CD14-positive monocyte (primary cell): Measurements from ENCODE around the gene EPHX1. TPM values are rescaled to one million over a fixed set of nuclear protein-coding genes. Genes with fewer than 3 reads are reported as not detected.

Experiments used
- DNase-seq, 3 donors: peaks; one replicate each; pipeline ENCODE4 v3.0.0-alpha.2; 2011 to 2022
- H2AFZ ChIP-seq: 2 replicates; pipeline ENCODE4 v1.6.0; 2012; ENCODE audit warnings: mild to moderate bottlenecking, low read depth, low read length, inconsistent platforms; ENCODE audit not compliant: insufficient read depth, poor library complexity, severe bottlenecking
- H3K27ac ChIP-seq, 2 donors: 1 replicate in 1 of 2; 2 replicates in 1 of 2; pipeline ENCODE4 v1.5.1; 2012 to 2013; ENCODE audit warnings: low read length in 2 of 2, control low read depth in 1 of 2, inconsistent platforms in 1 of 2, low read depth in 1 of 2, mild to moderate bottlenecking in 1 of 2
- H3K27me3 ChIP-seq, 2 donors: one replicate each; pipeline versions ENCODE4 v1.6.0 to v1.6.1; 2011 to 2013; ENCODE audit warnings: low read length in 2 of 2; ENCODE audit not compliant: control insufficient read depth in 2 of 2, insufficient read depth in 2 of 2
- H3K36me3 ChIP-seq, 2 donors: replicated peaks in 1 of 2; 1 replicate in 1 of 2; 2 replicates in 1 of 2; pipeline versions ENCODE4 v1.5.1 to v1.6.1; 2012 to 2013; ENCODE audit warnings: low read length in 2 of 2, control low read depth in 1 of 2, inconsistent platforms in 1 of 2, mild to moderate bottlenecking in 1 of 2; ENCODE audit not compliant: insufficient read depth in 2 of 2, control insufficient read depth in 1 of 2
- H3K4me1 ChIP-seq, 2 donors: 1 replicate in 1 of 2; 2 replicates in 1 of 2; pipeline versions ENCODE4 v1.5.1 to v1.6.1; 2012 to 2013; ENCODE audit warnings: low read length in 2 of 2, control low read depth in 1 of 2, inconsistent platforms in 1 of 2, mild to moderate bottlenecking in 1 of 2, moderate library complexity in 1 of 2; ENCODE audit not compliant: insufficient read depth in 2 of 2, control insufficient read depth in 1 of 2
- H3K4me2 ChIP-seq: replicated peaks from 2 replicates; pipeline ENCODE3; 2012; ENCODE audit warnings: low read length, moderate library complexity, mild to moderate bottlenecking; ENCODE audit not compliant: poor library complexity, severe bottlenecking; ENCODE audit errors: extremely low read depth
- H3K4me3 ChIP-seq, 3 experiments: fragments of 200-600 bp in 1 of 3; sonication (generic) in 1 of 3; replicated peaks in 1 of 3; 1 replicate in 2 of 3; 2 replicates in 1 of 3; pipeline ENCODE4 v1.5.1; 2011 to 2013; ENCODE audit warnings: low read length in 3 of 3, mild to moderate bottlenecking in 3 of 3, control low read depth in 2 of 3, low read depth in 2 of 3, inconsistent platforms in 1 of 3, moderate library complexity in 1 of 3
- H3K79me2 ChIP-seq: 2 replicates; pipeline ENCODE4 v1.6.0; 2012; ENCODE audit warnings: mild to moderate bottlenecking, control low read depth, inconsistent platforms, low read length, moderate library complexity; ENCODE audit not compliant: insufficient read depth
- H3K9ac ChIP-seq: 2 replicates; pipeline ENCODE4 v1.6.0; 2017; ENCODE audit warnings: low read length, mild to moderate bottlenecking; ENCODE audit not compliant: insufficient read depth, poor library complexity, severe bottlenecking
- H3K9me3 ChIP-seq, 2 donors: replicated peaks in 1 of 2; 1 replicate in 1 of 2; 2 replicates in 1 of 2; pipeline versions ENCODE4 v1.5.1 to v1.6.1; 2012 to 2013; ENCODE audit warnings: low read length in 2 of 2, control low read depth in 1 of 2; ENCODE audit not compliant: control insufficient read depth in 1 of 2, insufficient read depth in 1 of 2
- H4K20me1 ChIP-seq: 2 replicates; pipeline ENCODE4 v1.6.0; 2012; ENCODE audit warnings: mild to moderate bottlenecking, low read length, control low read depth, moderate library complexity; ENCODE audit not compliant: insufficient read depth
- H3K27ac Mint-ChIP-seq, 7 donors: one replicate each; pipeline ENCODE4 v1.8.0; 2020; ENCODE audit warnings: mild to moderate bottlenecking in 7 of 7, mixed read lengths in 7 of 7, moderate library complexity in 6 of 7, inconsistent platforms in 2 of 7
- H3K27me3 Mint-ChIP-seq, 3 donors: one replicate each; pipeline ENCODE4 v1.8.0; 2021 to 2022; ENCODE audit warnings: low read depth in 3 of 3, mild to moderate bottlenecking in 3 of 3, mixed read lengths in 3 of 3, moderate library complexity in 3 of 3, inconsistent platforms in 1 of 3
- H3K36me3 Mint-ChIP-seq, 2 donors: one replicate each; pipeline ENCODE4 v1.8.0; 2020; ENCODE audit warnings: mixed read lengths in 2 of 2, inconsistent platforms in 1 of 2, mild to moderate bottlenecking in 1 of 2
- H3K4me1 Mint-ChIP-seq: one replicate; pipeline ENCODE4 v1.8.0; 2020; ENCODE audit warnings: mild to moderate bottlenecking, mixed read lengths
- H3K4me3 Mint-ChIP-seq, 2 donors: one replicate each; pipeline ENCODE4 v1.8.0; 2020; ENCODE audit warnings: mild to moderate bottlenecking in 2 of 2, mixed read lengths in 2 of 2, moderate library complexity in 1 of 2
- H3K9me3 Mint-ChIP-seq, 7 donors: one replicate each; pipeline ENCODE4 v1.8.0; 2020 to 2022; ENCODE audit warnings: mixed read lengths in 7 of 7, mild to moderate bottlenecking in 6 of 7, moderate library complexity in 6 of 7, inconsistent platforms in 2 of 7
- CTCF ChIP-seq: fragments of 200-600 bp; IDR thresholded peaks from one replicate; pipeline ENCODE4 v1.8.0; 2022; ENCODE audit warnings: antibody characterized with exemption, mild to moderate bottlenecking
- WGBS: methylation state at CpG from one replicate; pipeline ENCODE4 v1.1.5; 2013; ENCODE audit warnings: missing lambda C conversion rate; ENCODE audit not compliant: insufficient coverage; 5-methylcytosine and 5-hydroxymethylcytosine counted together
- intact Hi-C, 2 donors: fragments of 100-400 bp; cut with micrococcal nuclease; formaldehyde crosslinking; loops; one replicate each; pipeline versions ENCODE4 v1.15.0 to v1.15.1; 2023
- polyA plus RNA-seq, 3 donors: library from polyadenylated mRNA; depleted of rRNA in 1 of 3; unstranded in 2 of 3; stranded (reverse) in 1 of 3; fragments of 300-500 nt in 2 of 3; fragments of >200 nt in 1 of 3; fragmentation: Illumina TruSeq in 2 of 3; gene quantifications; 1 replicate in 2 of 3; 2 replicates in 1 of 3; pipeline ENCODE4 v1.2.3, GENCODE V29; 2012 to 2021

The EPHX1 gene
- polyA plus RNA-seq, 3 donors: 4.6 to 23.8 (median 7.4) TPM

GRCh38 chr1:225880636-225881035, 70.7 kb downstream of the EPHX1 start:
- no peak overlapping the region for H2AFZ ChIP-seq
- H3K27me3 Mint-ChIP-seq: peaks cover 2 to 9% (median 4%) of the 10 kb centered on the region in 3 donors
- H3K4me1 ChIP-seq: peaks cover 33 to 40% of the 10 kb centered on the region in 2 donors
- H3K4me3 ChIP-seq: peak overlapping the region in 1 of 3 experiments; percentile 100
- H3K4me3 Mint-ChIP-seq: peak overlapping the region; percentile 23 to 97
- peaks cover 52% of the 10 kb centered on the region for H3K4me1 Mint-ChIP-seq
- peaks cover 45% of the 10 kb centered on the region for H3K79me2 ChIP-seq
- no peak for TF ChIP-seq CTCF
- peak overlapping the region in 1 of 2 donors; percentile 93 for H3K27ac ChIP-seq
- 40% methylated on average over 1 of the region's 5 CpGs for WGBS
- no peaks in the 10 kb centered on the region for H3K27me3 ChIP-seq
- H3K9me3 ChIP-seq: no peaks in the 10 kb centered on the region
- H3K4me2 ChIP-seq: peak overlapping the region; percentile 94
- H3K36me3 ChIP-seq: peaks cover 13 to 26% of the 10 kb centered on the region in 2 donors
- H3K36me3 Mint-ChIP-seq: peaks cover 25 to 38% of the 10 kb centered on the region in 2 donors
- H4K20me1 ChIP-seq: peaks cover 47% of the 10 kb centered on the region
- no peak overlapping the region for H3K9ac ChIP-seq
- DNase-seq: no peak
- peaks cover 0 to 3% (median 0%) of the 10 kb centered on the region in 7 donors for H3K9me3 Mint-ChIP-seq
- intact Hi-C loops: no loop called here
- H3K27ac Mint-ChIP-seq: no peak overlapping the region

DNA sequence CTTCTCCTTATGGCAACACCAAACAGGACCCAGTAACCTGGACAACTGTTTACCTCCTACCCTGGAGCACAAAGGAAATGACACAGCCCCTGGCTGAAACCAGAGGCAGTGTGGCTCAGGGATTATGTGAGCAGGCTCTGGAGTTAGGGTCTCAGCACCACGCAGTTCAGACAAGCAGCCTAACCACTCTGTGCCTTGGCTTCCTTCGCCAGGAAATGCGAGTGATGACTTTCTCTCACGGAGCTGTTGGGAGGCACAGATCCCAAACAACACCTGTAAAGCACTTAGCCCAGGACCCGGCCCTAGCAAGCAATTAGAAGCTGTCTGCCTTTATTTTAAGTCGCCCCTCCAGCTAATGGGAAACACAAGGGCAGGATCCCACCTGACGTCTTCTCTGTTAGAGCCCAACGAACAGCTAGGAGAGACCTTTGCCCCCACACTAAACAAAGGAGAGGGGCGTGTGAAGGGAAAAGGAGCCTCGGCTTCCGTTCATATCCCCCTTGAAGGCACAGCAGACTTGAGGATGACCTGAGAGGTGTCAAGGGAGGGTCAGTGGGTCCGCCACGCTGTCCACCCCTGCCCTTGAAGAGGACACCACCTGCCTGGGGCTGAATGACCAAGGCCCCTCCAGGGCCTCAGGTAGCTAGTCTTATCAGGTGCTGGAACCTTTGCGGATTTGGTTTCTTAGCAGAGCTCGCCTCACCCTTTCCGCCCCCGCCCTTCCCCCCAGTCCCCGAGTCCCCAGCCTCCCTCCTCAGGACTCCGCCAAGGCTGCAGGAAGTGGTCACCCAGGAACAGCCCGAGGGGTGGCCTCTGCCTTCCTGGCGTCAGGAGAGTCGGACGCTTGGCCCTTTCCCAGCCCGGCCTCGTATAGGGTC, 71.4 kb downstream of the EPHX1 start:
- Mint-ChIP-seq H3K4me1 (peaks cover 52% of the 10 kb centered on the region), H3K4me3 (peak overlapping the region; percentile 97), H3K36me3 (peaks cover 20 to 31% of the 10 kb centered on the region in 2 donors), H3K9me3 (peaks cover 0 to 3% (median 0%) of the 10 kb centered on the region in 7 donors), H3K27me3 (peaks cover 4 to 9% (median 4%) of the 10 kb centered on the region in 3 donors), H3K27ac (peak overlapping the region; percentile 57 to 95 (median 89))
- Histone ChIP-seq H3K27me3 (no peaks in the 10 kb centered on the region), H2AFZ (peak overlapping the region; percentile 100), H4K20me1 (peaks cover 47% of the 10 kb centered on the region), H3K9ac (peak overlapping the region; percentile 95), H3K79me2 (peaks cover 45% of the 10 kb centered on the region), H3K36me3 (peaks cover 12 to 19% of the 10 kb centered on the region in 2 donors), H3K9me3 (no peaks in the 10 kb centered on the region), H3K27ac (peak overlapping the region; percentile 67 to 93), H3K4me3 (peak overlapping the region; percentile 84 to 100 (median 94)), H3K4me2 (peak overlapping the region; percentile 94), H3K4me1 (peaks cover 33 to 40% of the 10 kb centered on the region in 2 donors)
- WGBS: 5% methylated on average over 18 of the region's 25 CpGs
- TF ChIP-seq CTCF: no peak
- peak in 2 of 3 donors; percentile 29 to 37 for DNase-seq
- intact Hi-C loops: no loop called here
